IPS-18c (cell line): Measurements from ENCODE around the gene FPR3.
"Not testable (repeated sequence)": the region's sequence is repeated elsewhere in the genome, so short reads cannot be mapped to it uniquely, and the experiment has no call there.

Experiments
- H3K4me3 ChIP-seq: 2 replicates; pipeline ENCODE4 v1.7.0; 2013; ENCODE audit warnings: low read depth, mild to moderate bottlenecking, low read length, moderate library complexity; ENCODE audit not compliant: insufficient read depth
- H3K9me3 ChIP-seq: one replicate; pipeline ENCODE4 v1.6.1; 2013; ENCODE audit warnings: mild to moderate bottlenecking, low read length, moderate library complexity; ENCODE audit not compliant: control insufficient read depth, insufficient read depth

FPR3 gene, protein sequence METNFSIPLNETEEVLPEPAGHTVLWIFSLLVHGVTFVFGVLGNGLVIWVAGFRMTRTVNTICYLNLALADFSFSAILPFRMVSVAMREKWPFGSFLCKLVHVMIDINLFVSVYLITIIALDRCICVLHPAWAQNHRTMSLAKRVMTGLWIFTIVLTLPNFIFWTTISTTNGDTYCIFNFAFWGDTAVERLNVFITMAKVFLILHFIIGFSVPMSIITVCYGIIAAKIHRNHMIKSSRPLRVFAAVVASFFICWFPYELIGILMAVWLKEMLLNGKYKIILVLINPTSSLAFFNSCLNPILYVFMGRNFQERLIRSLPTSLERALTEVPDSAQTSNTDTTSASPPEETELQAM

GRCh38 chr19:51794885-51795490 lies at the start of gene FPR3:
FPR3 (plus strand) TSS chr19:51795157; CDS start chr19:51823749, 28,592 bp downstream.
- H3K9me3 ChIP-seq = no peaks in the 10 kb centered on the region

GRCh38 chr19:51746731-51747130 lies 48.2 kb upstream of the FPR3 start:
- Histone ChIP-seq H3K4me3 (no peak overlapping the region), H3K9me3 (peaks cover 4% of the 10 kb centered on the region)

More at GRCh38 chr19:51794885-51795490, at the start of gene FPR3:
- H3K4me3 ChIP-seq = no peak within 1 kb of the TSS

DNA sequence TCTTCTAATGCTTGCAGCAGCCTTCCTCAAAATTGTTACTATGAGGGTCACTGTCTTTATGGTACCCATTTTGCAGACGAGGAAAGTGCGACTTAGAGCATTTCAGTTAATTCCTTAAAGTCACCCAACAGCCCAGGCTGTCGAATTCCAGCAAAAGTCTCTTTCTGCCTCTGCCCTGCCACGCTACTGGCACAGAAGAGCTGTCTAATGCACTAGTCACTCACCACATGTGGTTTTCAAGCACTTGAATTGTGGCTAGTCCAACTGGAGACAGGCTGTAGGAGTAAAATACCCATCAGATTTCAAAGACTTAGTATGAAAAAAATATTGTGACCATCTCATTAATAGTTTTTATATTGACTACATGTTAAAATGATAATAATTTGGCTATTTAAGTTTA lies 45.0 kb upstream of the FPR3 start:
- Histone ChIP-seq H3K9me3 (peaks cover 4% of the 10 kb centered on the region), H3K4me3 (no peak overlapping the region)

GRCh38 chr19:51750400-51751094 lies 44.4 kb upstream of the FPR3 start:
- no peak overlapping the region for H3K4me3 ChIP-seq
- H3K9me3 ChIP-seq = peaks cover 4% of the 10 kb centered on the region

- no peak within 1 kb of the TSS for H3K4me3 ChIP-seq
- peaks cover 7% of the 10 kb centered on the region for H3K9me3 ChIP-seq
Observed at GRCh38 chr19:51751655-51752054, 43.3 kb upstream of the FPR3 start, which contains the start of gene FPR1. FPR1 (minus strand) TSS chr19:51751878; CDS start chr19:51746994, 4,884 bp downstream.

GRCh38 chr19:51754109-51754508 lies 40.8 kb upstream of the FPR3 start:
- Histone ChIP-seq H3K9me3 (peaks cover 7% of the 10 kb centered on the region), H3K4me3 (no peak overlapping the region)

- H3K4me3 ChIP-seq = no peak overlapping the region
- H3K9me3 ChIP-seq = peaks cover 7% of the 10 kb centered on the region
Observed at GRCh38 chr19:51754770-51755169, 40.2 kb upstream of the FPR3 start.

DNA sequence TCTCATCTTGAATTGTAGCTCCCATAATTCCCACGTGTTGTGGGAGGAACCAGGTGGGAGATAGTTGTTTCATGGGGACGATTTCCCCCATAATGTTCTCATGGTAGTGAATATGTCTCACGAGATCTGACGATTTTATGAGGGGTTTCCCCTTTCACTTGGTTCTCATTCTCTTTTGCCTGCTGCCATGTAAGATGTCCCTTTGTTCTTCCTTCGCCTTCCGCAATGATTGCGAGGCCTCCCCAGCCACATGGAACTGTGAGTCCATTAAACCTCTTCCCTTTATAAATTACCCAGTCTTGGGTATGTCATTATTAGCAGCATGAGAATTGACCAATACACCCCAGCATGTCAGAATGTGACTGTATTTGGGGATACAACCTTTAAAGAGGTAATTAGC lies 39.4 kb upstream of the FPR3 start:
- H3K9me3 ChIP-seq = peaks cover 7% of the 10 kb centered on the region
- no peak overlapping the region for H3K4me3 ChIP-seq

DNA sequence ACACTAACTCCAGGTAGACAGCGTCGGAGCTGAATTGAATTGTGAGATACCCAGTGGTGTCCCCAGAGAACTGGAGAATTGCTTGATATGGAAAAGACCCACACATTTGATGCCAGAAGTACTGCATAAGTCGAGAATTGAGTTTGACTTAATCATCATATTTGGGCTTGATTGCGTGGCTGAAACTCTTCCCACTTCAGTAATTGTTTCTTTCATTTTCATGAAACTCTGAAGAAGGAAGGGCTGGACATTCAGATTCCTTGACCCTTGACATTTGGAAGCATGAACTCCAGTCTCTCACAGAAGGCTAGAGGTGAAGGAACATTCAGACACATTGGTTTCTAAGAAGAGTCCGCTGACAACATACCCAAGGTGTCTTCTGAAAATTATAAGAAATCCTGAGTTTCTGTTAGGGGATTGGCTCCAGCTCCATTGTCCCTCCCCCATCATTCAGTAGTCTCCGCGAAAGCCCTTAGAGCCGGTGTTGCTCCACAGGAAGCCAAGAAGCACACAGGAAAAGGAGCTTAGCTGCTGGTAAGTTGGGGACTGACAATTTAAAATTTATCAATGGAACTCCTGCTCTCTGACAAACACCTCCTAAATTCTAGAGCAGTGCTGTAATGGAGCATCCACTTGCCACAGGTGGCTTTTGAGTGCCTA lies 34.1 kb upstream of the FPR3 start, which contains the start of gene FPR2:
Gene FPR2 (plus strand): TSS at position 484 of the 660 bp plus-strand sequence. CDS start 7,479 bp downstream, outside the sequence.
- H3K4me3 ChIP-seq = no peak within 1 kb of the TSS
- peaks cover 2% of the 10 kb centered on the region for H3K9me3 ChIP-seq

- Histone ChIP-seq H3K4me3 (no peak overlapping the region), H3K9me3 (no peaks in the 10 kb centered on the region)
Observed at GRCh38 chr19:51761696-51762095, 33.3 kb upstream of the FPR3 start.

DNA sequence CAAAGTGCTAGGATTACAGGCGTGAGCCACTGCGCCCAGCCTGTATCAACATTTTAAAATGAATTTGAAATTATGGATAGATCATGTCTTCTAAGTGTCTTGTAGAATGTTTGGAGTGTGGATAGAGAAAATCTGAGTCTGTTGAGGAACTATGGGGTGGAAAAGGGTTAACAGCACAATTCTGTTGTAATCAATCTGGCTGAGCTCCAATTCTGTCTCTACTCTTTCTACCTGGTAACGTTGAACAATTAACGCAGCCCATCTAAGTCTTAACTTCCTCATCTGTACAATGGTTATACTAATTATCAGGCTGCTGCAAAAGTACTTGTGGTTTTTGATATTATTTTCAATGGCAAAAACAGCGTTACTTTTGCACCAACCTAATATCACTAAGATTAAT lies 29.9 kb upstream of the FPR3 start:
- Histone ChIP-seq H3K9me3 (no peaks in the 10 kb centered on the region), H3K4me3 (no peak overlapping the region)

DNA sequence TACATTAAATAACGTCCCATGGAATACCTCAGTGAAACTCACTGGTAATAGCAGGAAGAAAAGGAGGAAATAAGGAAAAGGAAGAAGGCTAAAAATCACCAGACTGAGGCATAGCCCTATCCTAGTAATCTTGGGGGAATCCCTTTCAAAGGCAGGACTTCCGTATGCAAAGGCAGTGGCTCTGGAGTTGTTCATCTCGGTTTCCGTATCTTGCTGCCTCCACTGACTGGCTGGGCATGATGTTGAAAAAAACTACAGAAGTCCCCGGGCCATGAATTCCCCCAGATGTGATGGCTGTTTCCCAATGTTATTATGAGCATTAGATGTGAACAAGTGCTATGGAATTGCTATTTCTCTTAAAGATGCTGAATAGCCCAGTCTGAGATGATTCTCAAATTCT lies 28.5 kb upstream of the FPR3 start:
- Histone ChIP-seq H3K4me3 (no peak overlapping the region), H3K9me3 (no peaks in the 10 kb centered on the region)

GRCh38 chr19:51771376-51772130 lies 23.4 kb upstream of the FPR3 start:
- Histone ChIP-seq H3K4me3 (no peak overlapping the region), H3K9me3 (no peaks in the 10 kb centered on the region)

DNA sequence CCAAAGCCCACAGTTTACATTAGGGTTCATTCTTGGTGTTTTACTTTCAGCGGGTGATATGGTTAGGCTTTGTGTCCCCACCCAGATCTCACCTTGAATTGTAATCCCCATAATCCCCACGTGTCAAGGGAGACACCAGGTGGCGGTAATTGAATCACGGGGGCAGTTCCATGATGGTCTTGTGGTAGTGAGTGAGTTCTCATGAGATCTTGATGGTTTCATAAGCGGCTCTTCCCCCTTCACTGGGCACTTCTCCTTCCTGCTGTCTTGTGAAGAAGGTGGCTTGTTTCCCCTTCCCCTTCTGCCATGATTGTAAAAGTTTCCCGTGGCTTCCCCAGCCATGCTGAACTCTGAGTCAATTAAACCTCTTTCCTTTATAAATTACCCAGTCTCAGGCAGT lies 22.0 kb upstream of the FPR3 start:
- H3K9me3 ChIP-seq = no peaks in the 10 kb centered on the region

DNA sequence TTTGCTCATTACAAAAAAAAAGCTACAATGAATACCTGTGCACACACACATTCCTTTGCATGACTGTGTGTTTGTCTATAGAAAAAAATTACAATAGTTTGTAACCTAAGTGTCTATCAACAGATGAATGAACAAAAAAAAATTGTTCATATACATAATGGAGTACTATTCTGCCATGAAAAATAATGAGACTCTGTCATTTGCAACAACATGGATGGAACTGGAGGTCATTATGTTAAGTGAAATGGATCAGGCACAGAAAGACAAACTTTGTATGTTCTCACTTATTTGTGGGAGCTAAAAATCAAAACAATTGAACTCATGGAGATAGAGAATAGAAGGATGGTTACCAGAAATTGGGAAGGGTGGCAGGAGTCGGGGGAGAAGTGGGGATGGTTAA lies 18.4 kb upstream of the FPR3 start:
- not testable (repeated sequence) for H3K9me3 ChIP-seq, H3K4me3 ChIP-seq

More for the DNA sequence above, 22.0 kb upstream of the FPR3 start:
- no peak overlapping the region for H3K4me3 ChIP-seq

DNA sequence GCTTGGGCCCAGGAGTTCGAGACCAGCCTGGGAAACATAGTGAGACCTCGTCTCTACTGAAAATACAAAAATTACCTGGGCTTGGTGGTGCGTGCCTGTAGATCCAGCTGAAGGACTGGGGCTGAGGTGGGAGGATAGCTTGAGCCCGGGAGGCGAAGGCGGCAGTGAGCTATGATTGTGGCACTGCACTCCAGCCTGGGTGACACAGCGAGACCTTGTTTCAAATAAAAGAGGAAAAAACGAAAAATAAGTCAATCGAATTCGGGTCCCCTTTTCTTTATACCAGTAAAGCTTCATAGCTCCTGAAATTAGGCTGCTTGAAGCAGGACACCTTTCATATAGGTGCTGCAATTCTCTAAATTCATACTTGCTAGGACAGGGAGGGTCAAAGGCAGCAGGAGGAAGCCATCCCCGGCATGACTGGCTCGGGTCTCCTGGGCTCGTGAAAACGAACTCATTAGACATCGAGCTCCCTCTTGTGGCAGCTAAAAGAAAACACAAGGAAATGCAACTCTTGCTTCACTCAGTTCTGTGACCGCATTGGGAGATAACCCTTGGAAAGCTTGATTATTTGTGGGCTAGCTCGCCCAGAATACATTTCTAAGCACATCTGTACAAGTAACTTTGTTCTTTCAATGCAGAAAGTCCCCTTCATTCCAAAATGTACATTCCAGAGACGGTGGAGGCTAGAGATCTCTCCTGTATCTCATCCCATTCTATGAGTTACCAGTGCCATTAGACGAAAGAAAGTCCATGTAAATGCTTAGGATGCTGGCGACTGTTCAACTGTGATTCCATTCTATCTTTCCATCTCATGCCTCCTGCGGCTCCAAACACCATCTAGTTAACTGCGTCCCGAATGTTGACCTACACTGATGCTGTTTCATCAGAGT lies 17.1 kb upstream of the FPR3 start:
- no peak overlapping the region for H3K4me3 ChIP-seq
- H3K9me3 ChIP-seq = no peaks in the 10 kb centered on the region
